ENCODE results near the gene SPRED2. TPM values are rescaled to one million over a fixed set of nuclear protein-coding genes. Genes with fewer than 3 reads are reported as not detected.

The SPRED2 gene
- total and polyA plus RNA-seq, 2 of the 8 experiments (the other 6 are each of a cell fraction or from before 2014, with no cell fraction given) = 15.3 to 22.5 TPM

GRCh38 chr2:65431421-65432226 is 775 bp downstream of the SPRED2 start:
- Histone ChIP-seq H3K14ac (ENCODE audit: insufficient read length) (no peak overlapping the region), H4K20me1 (replicated peaks in 1 of 2; ENCODE audit: control insufficient read depth in 1 of 2, insufficient read depth in 2 of 2, low read length in 2 of 2) (peaks cover 19 to 23% of the 10 kb centered on the region in 2 experiments), H2BK120ac (replicated peaks; ENCODE audit: low read depth, low read length) (no peak overlapping the region), H2BK20ac (ENCODE audit: low read length) (no peak overlapping the region), H3K27ac (ENCODE audit: low read depth, low read length) (no peak overlapping the region), H3K18ac (ENCODE audit: extremely low read depth, low read length) (peak overlapping the region; percentile 43; the same call in 1 of the 2 replicates), H3K36me3 (ENCODE audit: control insufficient read depth in 2 of 4, insufficient read depth in 4 of 4, low read length in 3 of 4) (no peaks in the 10 kb centered on the region), H3K27me3 (replicated peaks in 1 of 4; ENCODE audit: control insufficient read depth in 3 of 4, extremely low read depth in 1 of 4, insufficient read depth in 3 of 4, low read length in 3 of 4) (peaks cover 0 to 31% (median 17%) of the 10 kb centered on the region in 4 experiments; a peak in 6 of 7 replicates), H3K4ac (replicated peaks; ENCODE audit: insufficient read length, low read depth, low read length) (no peak overlapping the region), H3K23me2 (ENCODE audit: low read depth, low read length) (peaks cover 15% of the 10 kb centered on the region; the same call in 1 of the 2 replicates), H3K4me3 (ENCODE audit: extremely low read depth in 1 of 4, insufficient read depth in 2 of 4, low read depth in 3 of 4, low read length in 4 of 4) (peak overlapping the region; percentile 61 to 92 (median 73)), H3K79me1 (ENCODE audit: low read depth, low read length) (peaks cover 4% of the 10 kb centered on the region; the same call in 1 of the 2 replicates), H2AFZ (ENCODE audit: low read length) (no peak overlapping the region), H4K8ac (ENCODE audit: extremely low read depth, insufficient read depth, low read length) (peak overlapping the region; percentile 57; the same call in 1 of the 2 replicates), H3K4me2 (ENCODE audit: insufficient read depth in 1 of 2, low read depth in 2 of 2, low read length in 2 of 2) (peak overlapping the region; percentile 74 to 88), H2BK5ac (ENCODE audit: low read depth, low read length) (no peak overlapping the region; the same call in 1 of the 2 replicates), H4K5ac (ENCODE audit: insufficient read length, low read depth, low read length) (no peak overlapping the region), H3K9me3 (ENCODE audit: insufficient read depth in 2 of 2, low read depth in 1 of 2, low read length in 1 of 2) (no peaks in the 10 kb centered on the region), H3K79me2 (ENCODE audit: control insufficient read depth in 1 of 2, insufficient read depth in 2 of 2, low read length in 2 of 2) (peaks cover 0 to 36% of the 10 kb centered on the region in 2 experiments; a peak in 2 of 4 replicates), H4K91ac (replicated peaks; ENCODE audit: insufficient read length, low read length) (no peak overlapping the region), H3K9ac (replicated peaks in 1 of 4; ENCODE audit: extremely low read depth in 1 of 4, low read depth in 3 of 4, low read length in 3 of 4) (peak overlapping the region in 3 of 4 experiments; percentile 38 to 48 (median 44); a peak in 5 of 7 replicates), H3K23ac (ENCODE audit: insufficient read length) (no peak overlapping the region), H2BK15ac (ENCODE audit: low read length) (no peak overlapping the region), H2BK12ac (ENCODE audit: low read depth, low read length) (0 out of 2 replicates have a peak overlapping the region, but pooled peaks have one; percentile 17), H2AK5ac (ENCODE audit: low read depth, low read length) (no peak overlapping the region), H3K4me1 (replicated peaks in 1 of 4; ENCODE audit: control insufficient read depth in 3 of 4, insufficient read depth in 4 of 4, low read length in 3 of 4) (peaks cover 6 to 18% (median 15%) of the 10 kb centered on the region in 4 experiments), H3K56ac (replicated peaks; ENCODE audit: insufficient read length, low read depth, low read length) (no peak overlapping the region)
- POLR2A ChIA-PET (ENCODE audit: partially characterized antibody) = interaction anchor here (0.6 to 0.9 kb wide), 2 partner anchors 19 to 1583 kb away, joined by 3 read pairs; no protein-coding TSS in a partner anchor
- FAIRE-seq (no peak), DNase-seq (ENCODE audit: low read depth in 1 of 2, low spot score in 2 of 2) (peak in 1 of 2 experiments; percentile 65)
- CTCF ChIA-PET (ENCODE audit: partially characterized antibody) = interaction anchor here (0.7 to 1.4 kb wide), 2 partner anchors 14 to 160 kb away, joined by 3 read pairs; no protein-coding TSS in a partner anchor
- 3% methylated on average over 55 of the region's 71 CpGs; no CpG with 5 or more reads in 1 of the 2 experiments for WGBS, 2 experiments (ENCODE audit: extremely low coverage in 1 of 2, insufficient coverage in 1 of 2, insufficient read length in 1 of 2, insufficient replicate concordance in 2 of 2, low coverage in 1 of 2, low lambda C conversion rate in 2 of 2, missing lambda C conversion rate in 1 of 2)

Data from H1 (cell line).